GM06990 (cell line): Measurements from ENCODE around the gene RNF125.
"Not testable (repeated sequence)": the region's sequence is repeated elsewhere in the genome, so short reads cannot be mapped to it uniquely, and the experiment has no call there.

Experiments used
- DNase-seq: peaks from one replicate; pipeline ENCODE4 v3.0.0-alpha.2; 2011; ENCODE audit not compliant: insufficient read length; ENCODE audit errors: extremely low read depth
- H3K27me3 ChIP-seq: replicated peaks from 2 replicates; pipeline ENCODE4 v1.6.0; 2011; ENCODE audit warnings: low read length; ENCODE audit not compliant: control insufficient read depth, insufficient read depth
- H3K36me3 ChIP-seq: 2 replicates; pipeline ENCODE4 v1.5.1; 2011; ENCODE audit warnings: low read length; ENCODE audit not compliant: control insufficient read depth, insufficient read depth
- H3K4me3 ChIP-seq: replicated peaks from 2 replicates; pipeline ENCODE4 v1.5.1; 2011; ENCODE audit warnings: low read depth, mild to moderate bottlenecking, control low read depth, low read length
- TF ChIP-seq, protein P1 (sequence below): IDR thresholded peaks from 2 replicates; pipeline ENCODE4 v1.5.1; 2011; ENCODE audit warnings: low read length, control low read depth, mild to moderate bottlenecking, inconsistent platforms; ENCODE audit not compliant: insufficient read depth, poor library complexity, severe bottlenecking

The RNF125 gene

DNA sequence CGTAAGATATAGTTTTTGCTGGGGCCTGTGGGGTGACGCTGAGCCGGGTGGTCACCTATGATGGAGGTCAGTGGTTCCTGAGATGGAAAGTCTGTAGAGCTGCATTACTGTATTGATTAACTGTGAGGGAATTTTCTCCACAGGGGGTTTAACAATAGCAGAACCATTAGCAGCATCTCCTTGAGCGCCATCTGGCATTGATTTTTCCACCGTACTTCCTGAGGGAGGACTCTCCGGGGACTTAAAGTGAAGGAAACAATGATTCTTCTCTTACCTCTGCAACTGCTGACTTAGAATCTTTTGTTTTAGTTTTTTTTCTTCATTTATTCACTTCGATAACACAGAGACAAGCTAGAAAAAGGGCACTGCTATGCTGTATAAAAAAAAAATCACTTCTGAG, 22.6 kb upstream of the RNF125 start:
- DNase-seq: no peak
- TF ChIP-seq, protein P1, sequence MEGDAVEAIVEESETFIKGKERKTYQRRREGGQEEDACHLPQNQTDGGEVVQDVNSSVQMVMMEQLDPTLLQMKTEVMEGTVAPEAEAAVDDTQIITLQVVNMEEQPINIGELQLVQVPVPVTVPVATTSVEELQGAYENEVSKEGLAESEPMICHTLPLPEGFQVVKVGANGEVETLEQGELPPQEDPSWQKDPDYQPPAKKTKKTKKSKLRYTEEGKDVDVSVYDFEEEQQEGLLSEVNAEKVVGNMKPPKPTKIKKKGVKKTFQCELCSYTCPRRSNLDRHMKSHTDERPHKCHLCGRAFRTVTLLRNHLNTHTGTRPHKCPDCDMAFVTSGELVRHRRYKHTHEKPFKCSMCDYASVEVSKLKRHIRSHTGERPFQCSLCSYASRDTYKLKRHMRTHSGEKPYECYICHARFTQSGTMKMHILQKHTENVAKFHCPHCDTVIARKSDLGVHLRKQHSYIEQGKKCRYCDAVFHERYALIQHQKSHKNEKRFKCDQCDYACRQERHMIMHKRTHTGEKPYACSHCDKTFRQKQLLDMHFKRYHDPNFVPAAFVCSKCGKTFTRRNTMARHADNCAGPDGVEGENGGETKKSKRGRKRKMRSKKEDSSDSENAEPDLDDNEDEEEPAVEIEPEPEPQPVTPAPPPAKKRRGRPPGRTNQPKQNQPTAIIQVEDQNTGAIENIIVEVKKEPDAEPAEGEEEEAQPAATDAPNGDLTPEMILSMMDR: no peak
- Histone ChIP-seq H3K4me3 (no peak overlapping the region), H3K27me3 (no peaks in the 10 kb centered on the region), H3K36me3 (no peaks in the 10 kb centered on the region)

DNA sequence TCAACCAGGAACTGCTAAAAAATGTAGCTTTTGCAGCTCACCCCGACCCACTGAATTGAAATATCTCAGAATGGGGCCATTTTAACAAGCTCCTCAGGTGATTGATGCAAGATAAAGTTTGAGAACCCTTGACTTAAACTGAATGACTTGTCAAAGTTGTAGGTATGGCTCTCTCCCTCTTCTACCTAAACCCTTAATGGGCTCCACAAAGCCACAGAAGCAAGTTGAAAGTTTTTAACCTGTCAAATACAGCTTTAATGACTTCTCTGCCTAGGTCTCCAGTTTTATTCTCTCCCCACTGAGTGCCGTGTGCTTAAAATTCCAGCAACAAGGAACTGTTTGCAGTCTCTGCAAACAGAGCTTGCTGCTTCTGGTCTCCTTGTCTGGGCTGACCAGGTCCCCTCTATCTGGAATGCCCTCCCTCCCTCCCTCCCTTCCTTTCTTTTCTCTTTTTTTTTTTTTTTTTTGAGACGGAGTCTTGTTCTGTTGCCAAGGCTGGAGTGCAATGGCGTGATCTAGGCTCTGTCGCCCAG, 19.7 kb upstream of the RNF125 start:
- Histone ChIP-seq H3K27me3 (no peaks in the 10 kb centered on the region), H3K4me3 (no peak overlapping the region), H3K36me3 (no peaks in the 10 kb centered on the region)
- no peak for DNase-seq
- TF ChIP-seq, protein P1: no peak

DNA sequence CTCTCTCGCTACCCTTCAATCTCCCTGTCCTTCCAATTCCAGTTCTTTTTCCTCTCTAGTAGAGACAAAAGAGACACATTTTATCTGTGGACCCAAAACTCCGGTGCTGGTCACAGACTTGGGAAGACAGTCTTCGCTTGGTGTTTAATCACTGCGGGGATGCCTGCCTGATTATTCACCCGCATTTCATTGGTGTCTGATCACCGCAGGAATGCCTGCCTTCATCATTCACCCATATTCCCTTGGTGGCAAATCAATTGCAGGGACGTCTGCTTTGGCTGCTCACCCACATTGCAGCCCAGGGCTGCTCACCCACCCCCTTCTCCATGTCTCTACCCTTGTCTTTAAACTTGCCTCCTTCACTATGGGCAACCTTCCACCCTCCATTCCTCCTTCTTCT, 17.5 kb upstream of the RNF125 start:
- not testable (repeated sequence) for H3K4me3 ChIP-seq, H3K36me3 ChIP-seq, H3K27me3 ChIP-seq, DNase-seq

DNA sequence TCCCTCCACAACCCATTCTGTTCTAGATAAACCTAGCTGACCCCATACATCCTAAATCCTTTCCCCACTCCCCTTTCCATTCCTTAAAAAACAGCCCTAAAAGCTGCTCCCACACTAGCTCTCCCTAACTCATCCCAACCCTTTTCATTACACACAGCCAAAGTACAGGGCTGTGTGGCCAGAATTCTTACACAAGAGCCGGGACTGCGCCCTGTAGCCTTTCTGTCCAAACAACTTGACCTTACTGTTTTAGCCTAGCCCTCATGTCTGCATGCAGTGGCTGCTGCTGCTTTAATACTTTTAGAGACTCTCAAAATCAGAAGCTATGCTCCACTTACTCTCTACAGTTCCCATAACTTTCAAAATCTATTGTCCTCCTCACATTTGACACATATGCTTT, 14.8 kb upstream of the RNF125 start:
- not testable (repeated sequence) for H3K4me3 ChIP-seq, DNase-seq, H3K27me3 ChIP-seq, H3K36me3 ChIP-seq

DNA sequence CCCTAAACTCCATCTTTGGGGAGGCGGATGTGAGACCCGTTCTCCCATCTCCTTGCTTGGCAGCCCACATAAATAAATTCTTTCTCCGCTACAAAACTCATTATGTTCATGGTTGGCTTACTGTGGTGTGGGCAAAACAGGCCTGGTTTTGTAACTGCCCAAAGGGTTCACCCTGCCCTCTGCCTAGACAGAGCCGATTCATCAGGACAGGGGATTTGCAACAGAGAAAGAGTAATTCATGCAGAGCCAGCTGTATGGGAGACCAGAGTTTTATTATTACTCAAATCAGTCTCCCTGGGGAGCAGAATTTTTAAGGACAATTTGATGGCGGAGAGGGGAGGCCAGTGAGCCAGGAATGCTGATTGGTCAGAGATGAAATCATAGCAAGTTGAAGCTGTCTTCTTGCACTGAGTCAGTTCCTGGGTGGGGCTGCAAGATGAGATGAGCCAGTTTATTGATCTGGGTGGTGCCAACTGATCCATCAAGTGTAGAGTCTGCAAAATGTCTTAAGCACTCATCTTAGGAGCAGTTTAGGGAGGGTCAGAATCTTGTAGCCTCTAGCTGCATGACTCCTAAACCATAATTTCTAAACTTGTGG, 8.4 kb upstream of the RNF125 start:
- Histone ChIP-seq H3K27me3 (no peaks in the 10 kb centered on the region), H3K36me3 (no peaks in the 10 kb centered on the region), H3K4me3 (no peak overlapping the region)
- TF ChIP-seq, protein P1: no peak
- DNase-seq: no peak

DNA sequence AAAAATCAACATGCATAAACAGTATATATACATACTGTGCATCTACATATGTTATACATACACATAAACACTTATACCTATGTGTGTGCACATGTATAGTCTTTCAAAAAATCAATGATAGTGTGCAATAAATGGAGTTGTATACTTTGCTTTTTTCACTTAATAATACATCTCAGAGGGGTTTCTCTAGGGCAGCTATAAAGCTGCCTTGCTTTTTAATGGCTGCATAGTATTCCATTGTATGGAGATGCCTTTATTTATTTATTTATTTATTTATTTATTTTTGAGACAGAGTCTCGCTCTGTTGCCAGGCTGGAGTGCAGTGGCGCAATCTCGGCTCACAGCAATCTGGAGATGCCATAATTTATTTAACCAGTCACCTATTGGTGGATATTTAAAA, 7.4 kb upstream of the RNF125 start:
- TF ChIP-seq, protein P1: no peak
- no peak overlapping the region for H3K4me3 ChIP-seq
- DNase-seq: no peak
- H3K27me3 ChIP-seq: no peaks in the 10 kb centered on the region
- no peaks in the 10 kb centered on the region for H3K36me3 ChIP-seq
